NCI-H446 (cell line): ENCODE measurements around the gene PPIP5K2.
"Not testable (repeated sequence)": the region's sequence is repeated elsewhere in the genome, so short reads cannot be mapped to it uniquely, and the experiment has no call there.

ENCODE experiments used
- DNase-seq, 2 experiments: peaks; one replicate each; lab custom pipeline; 2025; lab: John Stamatoyannopoulos, UW

Gene PPIP5K2

DNA sequence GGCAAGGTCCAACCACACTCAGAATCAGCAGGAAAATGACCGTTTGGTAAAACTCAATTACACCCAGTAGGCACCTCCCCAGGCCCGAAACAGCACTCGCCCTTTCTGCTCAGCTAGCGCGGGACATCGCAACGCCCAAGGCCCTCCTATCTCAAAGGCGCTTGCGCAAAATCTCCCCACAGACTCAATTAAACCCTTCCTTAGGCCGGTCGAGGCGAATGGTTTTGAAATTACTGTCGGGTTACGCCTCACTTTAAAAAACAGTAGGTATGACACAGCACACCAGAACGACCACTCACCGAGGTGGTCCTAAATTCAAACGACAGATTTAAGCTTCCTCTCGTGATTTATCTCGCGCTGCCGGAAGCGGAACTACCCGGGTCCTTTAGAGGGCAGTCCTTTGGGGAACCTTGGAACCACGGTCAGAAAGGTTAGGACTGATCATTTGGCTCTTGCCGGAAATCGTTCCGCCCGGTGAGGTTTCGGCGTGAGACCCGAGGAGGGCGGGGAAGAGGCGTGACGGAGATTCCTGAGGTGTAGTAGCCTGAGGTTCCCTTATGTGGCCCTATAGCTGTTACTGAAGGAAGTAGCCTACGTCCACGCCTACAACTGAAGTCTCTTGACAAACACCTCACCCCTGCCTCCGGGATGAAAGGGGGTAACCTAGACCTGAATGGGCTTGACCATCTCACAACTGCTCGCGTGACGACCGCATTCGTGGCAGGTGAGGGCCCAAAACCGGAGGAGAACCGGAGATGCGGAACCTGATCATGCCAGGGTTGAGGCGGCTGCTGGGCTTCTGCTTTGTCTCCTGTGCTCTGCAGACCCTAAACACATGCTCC, at the start of gene PPIP5K2, which contains the start of gene GIN1:
Gene PPIP5K2 (plus strand): TSS at position 537 of the 842 bp plus-strand sequence. CDS start 9,289 bp downstream, outside the sequence.
Gene GIN1 (minus strand): TSS at position 374 of the 842 bp plus-strand sequence. CDS start 11,431 bp downstream, outside the sequence.
- DNase-seq: peak; percentile 94 to 97

DNA sequence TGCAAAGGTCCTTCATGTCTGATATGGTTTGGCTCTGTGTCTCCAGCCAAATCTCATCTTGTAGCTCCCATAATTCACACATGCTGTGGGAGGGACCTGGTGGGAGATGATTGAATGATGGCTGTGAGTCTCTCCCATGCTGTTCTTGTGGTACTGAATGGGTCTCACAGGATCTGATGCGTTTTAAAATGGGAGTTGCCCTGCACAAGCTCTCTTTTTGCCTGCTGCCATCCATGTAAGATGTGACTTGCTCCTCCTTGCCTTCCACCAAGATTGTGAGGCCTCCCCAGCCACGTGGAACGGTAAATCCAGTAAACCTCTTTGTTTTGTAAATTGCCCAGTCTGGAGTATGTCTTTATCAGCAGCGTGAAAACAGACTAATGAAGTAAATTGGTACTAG, 46.6 kb upstream of the PPIP5K2 start:
- DNase-seq: not testable (repeated sequence)

DNA sequence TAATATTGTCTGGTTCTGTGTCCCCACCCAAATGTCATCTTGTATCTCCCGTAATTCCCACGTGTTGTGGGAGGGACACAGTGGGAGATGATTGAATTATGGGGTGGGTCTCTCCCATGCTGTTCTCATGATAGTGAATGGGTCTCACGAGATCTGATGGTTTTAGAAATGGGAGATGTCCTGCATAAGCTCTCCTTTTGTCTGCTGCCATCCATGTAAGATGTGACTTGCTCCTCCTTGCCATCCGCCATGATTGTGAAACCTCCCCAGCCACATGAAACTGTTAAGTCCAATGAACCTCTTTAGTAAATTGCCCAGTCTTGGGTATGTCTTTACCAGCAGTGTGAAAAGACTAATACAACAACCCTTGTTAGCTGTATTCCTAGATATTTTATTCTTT, 44.7 kb upstream of the PPIP5K2 start:
- no peak for DNase-seq

DNA sequence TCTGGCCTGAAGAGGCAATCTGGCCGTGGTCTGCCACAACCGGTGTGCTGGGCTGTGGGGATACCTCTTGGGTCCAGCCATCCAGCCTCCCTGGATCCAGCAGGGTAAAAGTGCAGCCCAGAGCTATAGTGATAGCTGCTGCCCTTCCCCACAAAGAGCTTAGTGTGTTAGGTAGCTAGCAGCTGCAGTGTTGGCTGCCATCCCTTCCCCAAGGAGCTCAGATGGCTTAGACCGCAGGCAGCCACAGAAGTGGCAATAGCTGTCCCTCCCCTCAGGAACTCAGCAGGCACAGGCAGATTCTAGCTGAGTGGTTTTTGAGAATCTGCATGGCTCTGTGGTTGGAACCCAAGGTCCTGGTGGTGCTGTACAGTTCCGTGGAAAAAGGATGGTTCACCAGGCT, 40.3 kb upstream of the PPIP5K2 start:
- no peak for DNase-seq

DNA sequence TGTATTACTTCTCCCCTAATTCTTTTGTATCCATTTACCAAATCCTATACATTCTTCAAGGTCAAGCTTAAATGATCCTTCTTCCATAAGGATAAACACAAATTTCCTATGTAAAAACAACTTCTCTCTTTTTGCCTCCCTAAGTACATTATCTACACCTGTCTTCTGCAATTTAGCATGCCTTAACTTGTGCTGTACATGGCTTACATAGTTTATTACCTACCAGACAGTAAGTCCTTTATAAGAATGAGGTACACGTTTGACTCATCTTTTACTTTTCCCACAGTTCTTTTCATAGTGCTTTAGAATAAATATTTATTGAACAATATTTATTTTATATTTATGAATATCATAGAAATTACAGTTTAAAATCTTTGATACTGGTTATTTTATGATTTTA, 33.6 kb upstream of the PPIP5K2 start:
- no peak for DNase-seq

DNA sequence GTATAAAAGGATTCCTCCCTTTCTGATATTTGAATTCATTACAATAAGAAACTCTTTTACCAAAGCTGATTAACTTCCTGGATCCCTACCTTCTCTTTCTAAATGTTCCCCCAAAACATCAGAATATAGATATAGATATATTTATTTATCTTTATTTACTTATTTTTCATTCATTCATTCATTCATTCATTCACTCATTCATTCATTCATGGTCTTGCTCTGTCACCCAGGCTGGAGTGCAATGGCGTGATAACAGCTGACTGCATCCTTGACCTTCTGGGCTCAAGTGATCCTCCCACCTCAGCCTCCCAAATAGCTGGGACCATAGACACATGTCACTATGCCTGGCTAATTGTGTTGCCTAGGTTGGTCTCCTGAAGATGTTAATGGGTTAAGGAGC, 30.8 kb upstream of the PPIP5K2 start:
- no peak for DNase-seq

DNA sequence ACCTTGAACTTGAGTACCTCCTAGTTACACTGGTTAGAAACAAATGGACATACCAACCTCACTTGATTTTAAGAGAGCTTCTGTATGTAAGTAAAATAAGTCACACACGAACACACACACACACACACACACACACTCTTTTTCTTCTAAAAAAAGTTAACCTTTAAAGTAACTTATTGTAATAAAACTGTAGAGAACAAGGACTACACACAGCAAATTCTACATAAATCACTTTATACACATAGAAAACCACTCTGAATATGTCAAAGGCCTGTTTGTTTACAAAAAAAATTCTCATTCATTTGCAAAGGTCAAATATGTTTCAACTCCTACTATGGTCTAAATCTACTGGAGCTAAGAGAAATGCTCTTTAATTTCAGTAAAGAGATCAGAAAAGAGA, 29.3 kb upstream of the PPIP5K2 start:
- DNase-seq: no peak

DNA sequence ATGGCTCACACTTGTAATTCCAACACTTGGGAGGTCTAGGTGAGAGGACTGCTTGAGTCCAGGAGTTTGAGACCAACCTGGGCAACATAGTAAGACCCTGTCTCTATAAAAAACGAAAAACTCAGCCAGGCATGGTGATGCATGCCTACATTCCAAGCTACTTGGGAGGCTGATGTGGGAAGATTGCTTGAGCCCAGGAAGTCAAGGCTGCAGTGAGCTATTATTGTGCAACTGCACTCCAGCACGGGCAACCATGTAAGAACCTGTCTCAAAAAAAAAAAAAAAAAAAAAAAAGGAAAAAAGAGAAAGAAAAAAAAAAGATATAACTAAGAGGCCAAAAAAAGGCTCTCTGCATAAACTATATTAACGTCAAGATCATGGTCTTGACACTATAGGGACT, 27.4 kb upstream of the PPIP5K2 start:
- DNase-seq: no peak

DNA sequence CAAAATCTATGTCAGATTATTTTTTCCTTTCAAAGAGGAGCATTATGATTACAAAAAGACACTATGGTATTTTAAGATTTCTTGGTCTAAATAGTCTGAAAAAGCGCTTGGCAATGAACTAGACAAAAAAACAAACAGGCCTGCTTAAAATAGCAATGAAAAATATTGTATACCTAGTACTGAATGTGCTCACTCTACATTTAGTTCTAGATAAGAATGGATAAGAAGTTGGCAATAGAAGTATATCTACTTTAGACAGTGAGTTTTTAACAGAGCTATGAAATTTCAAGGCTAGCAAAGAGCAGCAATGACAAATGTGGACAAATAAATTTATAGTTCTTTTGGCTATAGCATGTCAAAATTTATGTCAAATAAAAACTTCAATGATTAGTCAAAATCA, 26.4 kb upstream of the PPIP5K2 start:
- DNase-seq: no peak

DNA sequence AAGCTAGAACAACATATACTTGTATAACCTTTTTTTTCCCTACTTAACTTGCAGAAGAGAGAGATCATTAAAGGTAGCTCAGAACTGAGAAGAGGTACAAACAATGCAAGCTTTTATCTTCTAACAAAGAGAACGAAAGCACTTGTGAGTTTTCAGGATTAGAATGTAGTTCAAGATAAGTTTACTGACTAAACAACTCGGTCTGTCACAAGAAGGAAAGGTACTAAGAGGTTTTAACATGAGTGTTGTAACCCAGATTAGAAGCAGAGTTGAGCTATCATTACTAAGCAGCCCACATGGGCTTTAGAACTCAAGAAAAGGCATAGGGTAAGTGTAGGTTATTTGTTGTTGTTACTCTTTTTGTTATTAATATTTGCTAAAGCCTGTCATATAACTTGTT, 25.4 kb upstream of the PPIP5K2 start:
- no peak for DNase-seq

DNA sequence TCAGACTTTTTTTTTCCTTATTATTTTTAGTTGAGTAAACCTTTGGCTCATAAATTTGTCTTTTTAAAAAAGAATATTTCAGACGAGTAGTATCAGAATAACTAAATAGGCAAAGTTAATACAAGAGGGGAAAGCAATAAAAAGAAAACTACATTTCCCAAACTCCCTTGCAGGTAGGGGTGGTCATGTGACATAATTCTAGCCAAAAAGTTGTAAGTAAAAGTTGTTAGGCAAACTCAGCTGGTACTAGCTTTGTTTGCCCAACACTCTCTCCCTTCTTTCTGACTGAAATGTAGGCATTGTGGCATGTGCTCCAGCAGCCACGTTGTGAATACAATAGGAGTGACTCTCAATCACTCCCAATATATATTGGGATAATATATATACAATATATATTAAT, 21.1 kb upstream of the PPIP5K2 start:
- DNase-seq: no peak

DNA sequence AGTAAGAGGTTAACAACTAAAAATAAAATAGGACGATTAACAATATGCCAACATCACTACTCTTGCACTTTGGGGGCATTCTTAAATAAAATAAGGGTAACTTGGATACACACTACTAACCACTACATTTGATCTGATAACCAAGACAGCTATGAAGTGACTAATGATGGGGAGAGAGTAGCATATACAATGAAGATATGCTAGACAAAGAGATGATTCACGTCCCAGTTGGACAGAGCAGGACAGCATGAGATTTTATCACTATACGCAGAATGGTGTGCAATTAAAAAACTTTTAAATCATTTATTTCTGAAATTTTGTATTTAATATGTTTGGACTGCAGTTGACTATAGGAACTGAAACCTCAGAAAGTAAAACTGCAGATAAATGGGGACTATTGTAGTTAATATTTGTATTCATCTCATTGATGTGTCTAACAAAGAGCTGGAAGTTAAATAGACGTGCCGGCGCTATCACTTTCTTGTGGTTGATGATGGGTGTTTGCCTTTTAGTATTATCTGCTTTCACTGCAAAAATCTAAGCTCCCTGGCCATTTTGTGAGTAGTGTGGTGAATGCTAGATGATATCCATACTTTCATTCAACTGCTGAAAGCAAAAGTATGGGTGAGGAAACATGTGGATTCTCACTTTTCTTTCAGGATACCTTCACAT, 18.9 kb upstream of the PPIP5K2 start:
- DNase-seq: no peak

DNA sequence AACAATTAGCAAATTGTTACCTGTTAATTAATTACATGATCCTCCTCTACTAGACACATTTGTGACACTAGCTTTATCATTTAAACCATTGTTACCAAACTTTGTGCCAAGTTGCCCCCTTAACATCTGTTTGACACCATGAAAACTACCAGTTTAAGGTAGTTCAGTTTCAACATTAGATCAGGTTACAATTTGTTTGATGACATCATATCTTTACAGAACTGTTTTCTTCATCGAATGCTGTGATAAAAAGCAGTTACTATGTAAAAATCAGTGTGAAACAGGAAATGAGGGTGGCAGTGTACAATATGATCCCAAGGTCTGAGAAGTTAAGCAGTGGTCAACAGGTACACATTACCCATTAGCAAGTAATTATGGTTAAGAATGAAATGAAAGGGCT, 17.9 kb upstream of the PPIP5K2 start:
- no peak for DNase-seq

DNA sequence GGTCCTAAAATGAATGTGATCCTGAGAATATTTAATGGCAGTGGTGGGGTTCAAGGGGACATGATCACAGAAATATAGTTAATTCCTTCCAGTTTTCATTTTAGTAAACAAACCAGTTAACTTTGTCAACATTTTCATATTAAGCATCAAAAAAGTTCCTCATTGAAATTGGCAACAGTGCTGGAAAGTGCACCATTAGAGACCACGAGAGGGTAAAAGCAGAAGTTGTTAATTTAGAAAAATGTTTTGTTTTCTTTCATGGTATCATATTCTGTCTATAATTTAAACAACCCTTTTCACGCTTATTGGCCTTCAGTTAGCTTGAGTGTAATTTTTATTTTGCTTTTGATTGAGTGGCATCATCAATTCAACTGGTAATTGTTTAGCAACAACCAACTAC, 12.0 kb upstream of the PPIP5K2 start:
- no peak for DNase-seq

DNA sequence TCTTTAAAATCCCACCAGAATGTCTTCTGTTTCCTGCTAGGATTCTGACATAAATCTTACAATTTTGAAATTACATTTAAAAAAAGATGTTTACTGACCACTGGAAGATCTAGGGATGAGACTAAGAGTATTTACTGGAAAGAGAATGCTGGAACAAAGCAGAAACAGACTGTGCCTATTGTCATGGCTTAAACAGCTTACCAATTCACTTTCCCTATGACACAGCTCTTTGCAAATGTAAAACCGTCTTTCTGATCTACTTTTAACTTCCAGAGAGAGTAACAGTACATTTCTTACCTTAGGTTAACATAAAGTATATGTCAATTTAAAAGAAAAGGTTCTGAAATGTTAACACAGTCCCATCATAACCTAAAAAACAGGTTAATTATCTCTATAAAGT, 10.8 kb upstream of the PPIP5K2 start:
- DNase-seq: no peak

DNA sequence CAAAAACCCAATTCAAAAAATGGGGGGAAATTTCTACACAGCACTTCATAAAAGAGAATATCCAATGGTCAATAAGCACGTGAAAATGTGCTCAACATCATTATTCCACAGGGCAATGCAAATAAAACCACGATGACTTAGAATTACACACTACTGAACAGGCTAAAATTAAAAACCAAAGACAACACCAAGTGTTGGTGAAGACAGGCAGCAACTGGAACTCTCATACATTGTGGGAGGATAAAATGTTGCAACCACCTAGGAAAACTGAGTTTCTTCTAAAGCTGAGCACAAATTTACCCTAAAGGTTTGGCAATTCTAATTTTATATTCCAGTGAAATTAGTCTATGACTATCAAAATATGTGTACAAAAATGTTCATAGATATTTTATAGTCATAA, 9.7 kb upstream of the PPIP5K2 start:
- DNase-seq: no peak

DNA sequence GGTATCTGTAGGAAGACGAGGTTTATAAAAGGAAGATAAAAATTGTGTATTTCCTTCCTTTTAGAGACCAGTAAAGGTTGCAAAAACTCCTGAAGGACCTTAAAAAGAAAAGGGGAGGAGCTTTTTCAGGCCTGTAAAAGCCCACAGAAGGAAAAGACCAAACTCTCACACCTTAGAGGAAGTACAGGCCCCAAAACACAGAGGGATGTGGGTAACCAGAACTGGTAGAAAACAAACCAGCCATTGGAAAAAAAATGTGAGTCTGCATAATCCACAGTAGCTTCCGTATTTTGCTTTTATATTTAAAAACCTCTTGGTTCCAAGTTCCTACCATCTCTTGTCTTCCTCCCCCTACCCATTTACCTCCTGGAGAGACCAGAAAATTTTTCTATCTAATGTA, 8.6 kb upstream of the PPIP5K2 start:
- DNase-seq: no peak

DNA sequence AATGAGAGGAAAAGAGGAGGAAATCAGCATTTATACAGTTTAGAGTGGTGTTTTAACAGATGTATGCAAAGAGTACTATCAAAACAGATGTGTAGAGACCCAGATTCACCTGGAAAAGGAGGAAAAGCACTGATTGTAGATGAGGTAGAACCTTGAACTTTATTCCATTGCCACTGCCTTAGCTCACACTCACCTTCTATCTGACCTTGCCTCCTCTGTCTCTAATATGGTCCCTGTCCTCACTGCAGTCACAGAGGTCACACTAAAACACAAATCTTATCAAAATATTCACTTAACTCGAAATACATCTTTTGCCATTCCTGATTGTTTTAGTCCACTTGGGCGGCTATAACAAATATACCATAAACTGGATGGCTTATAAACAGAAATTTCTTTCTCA, 7.2 kb upstream of the PPIP5K2 start:
- no peak for DNase-seq

DNA sequence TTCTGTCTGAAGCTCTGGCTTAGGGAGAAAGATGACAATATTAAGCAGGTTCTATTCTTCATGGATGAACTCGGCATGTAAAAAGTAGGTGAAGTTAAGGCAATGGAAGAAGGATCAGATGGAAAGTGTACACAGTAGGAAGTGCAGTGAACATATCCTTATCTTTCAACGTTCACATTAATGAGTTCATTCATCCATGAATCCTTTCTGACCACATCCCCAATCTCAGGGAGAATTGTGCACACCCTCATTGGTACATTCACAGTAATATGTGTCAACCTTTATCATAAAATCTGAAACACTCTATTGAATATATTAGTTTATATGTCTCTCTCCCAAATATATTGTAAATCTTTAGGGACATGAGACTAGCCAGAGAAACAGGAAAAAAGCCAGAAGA, 5.7 kb upstream of the PPIP5K2 start:
- no peak for DNase-seq

DNA sequence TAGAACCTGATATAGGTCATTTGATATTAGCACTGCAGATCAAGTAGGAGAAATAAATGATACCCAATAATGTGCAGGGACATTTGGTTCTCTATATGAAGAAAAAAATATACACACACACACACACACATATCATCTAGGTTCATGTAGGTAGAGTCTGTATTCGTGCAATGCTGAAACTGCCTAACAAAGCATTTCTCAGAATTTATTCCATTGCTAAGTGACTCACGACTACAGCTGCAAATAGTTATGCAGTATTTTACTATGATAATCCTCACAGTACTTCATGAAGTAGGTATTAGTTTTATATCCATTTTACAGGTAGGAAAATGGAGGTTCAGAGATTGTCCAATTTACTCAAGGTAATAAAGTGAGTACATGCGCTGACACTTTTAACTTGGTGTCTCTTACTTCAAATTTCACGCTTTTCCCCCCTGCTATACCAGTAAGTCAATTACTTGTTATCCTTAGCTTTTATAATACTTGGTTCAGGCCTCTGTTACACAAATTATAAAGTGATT, 2.6 kb upstream of the PPIP5K2 start:
- no peak for DNase-seq

DNA sequence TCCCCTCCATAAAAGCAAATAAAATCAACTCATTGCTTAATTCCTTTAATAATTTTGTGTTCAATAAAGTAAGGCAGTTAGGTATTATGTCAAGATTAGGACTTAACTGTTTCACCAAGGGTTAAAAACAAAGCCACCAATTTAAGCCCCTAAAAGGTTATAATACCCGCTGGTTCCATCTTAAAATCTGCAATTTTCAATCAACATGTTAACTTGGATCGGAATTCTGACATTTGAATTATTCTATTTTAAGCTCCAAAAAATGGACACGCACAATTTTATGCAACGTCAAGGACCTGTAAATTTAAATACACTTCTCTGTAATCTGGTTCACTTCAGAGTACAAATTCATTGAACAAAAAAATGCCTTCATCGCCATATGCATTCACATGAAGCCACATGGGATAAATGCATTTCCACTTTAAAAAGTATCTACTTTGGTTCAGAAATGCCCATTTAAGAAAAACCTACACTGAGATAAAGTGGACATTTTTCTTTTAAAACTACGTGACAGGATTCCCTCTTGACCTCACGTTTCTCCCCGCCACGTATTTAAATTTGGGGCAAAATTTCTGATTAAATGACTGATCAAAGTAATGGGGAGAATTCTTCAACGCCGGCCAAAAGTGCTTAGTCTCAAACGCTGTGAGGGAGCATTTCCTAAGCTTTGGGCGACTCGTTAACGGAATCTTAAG, 884 bp upstream of the PPIP5K2 start:
- peak; percentile 5 to 35 for DNase-seq

DNA sequence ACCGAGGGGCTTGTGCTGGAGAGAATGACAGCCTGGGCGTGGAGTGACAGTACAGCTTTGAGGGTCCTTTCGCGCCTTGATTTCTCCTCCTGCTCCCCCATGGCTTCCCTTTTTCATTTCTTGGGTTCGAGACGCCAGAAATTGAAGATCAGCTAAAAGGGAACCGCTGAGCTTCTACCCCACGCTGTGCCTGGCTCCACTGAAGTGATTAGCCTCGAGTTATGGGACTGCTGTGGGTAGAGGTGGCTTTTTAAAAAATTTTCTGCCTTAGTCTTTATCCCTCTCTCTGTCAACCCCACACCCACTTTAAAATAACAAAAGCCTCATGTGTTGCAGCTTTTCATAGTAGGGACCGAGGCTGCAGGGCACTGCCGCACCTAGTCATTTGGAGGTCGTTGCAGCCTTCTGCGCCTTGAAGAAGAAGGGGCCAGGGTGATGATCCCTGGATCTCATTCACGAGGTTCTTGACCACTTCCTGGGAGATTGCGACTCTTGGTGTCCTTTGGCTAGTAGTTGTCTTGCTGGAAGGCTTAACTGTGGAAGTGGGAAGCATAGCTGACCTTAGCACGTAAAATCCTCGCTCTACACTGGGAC, 603 bp downstream of the PPIP5K2 start:
- no peak for DNase-seq
